ENCODE measurements around the gene NTRK2. TPM values are rescaled to one million over a fixed set of nuclear protein-coding genes. Genes with fewer than 3 reads are reported as not detected.

The NTRK2 gene
- total and polyA plus RNA-seq, 9 donors: 8.9 to 36.8 (median 20.3) TPM

- Histone ChIP-seq H3K9me3 (replicated peaks; ENCODE audit: control insufficient read depth, low read depth, low read length) (no peaks in the 10 kb centered on the region), H3K4me1 (ENCODE audit: control insufficient read depth, insufficient read depth, low read length) (no peaks in the 10 kb centered on the region), H3K27ac (ENCODE audit: low read length) (no peak overlapping the region), H3K36me3 (ENCODE audit: control insufficient read depth, insufficient read depth, low read length) (no peaks in the 10 kb centered on the region), H3K27me3 (ENCODE audit: control insufficient read depth, insufficient read depth, low read length) (no peaks in the 10 kb centered on the region), H3K4me3 (ENCODE audit: low read length) (no peak overlapping the region)
- peak; percentile 48 for DNase-seq
- WGBS (ENCODE audit: insufficient coverage): no CpG with 5 or more reads among the region's 1 CpG
Measured at GRCh38 chr9:84699984-84700383, 30.5 kb downstream of the NTRK2 start.

- DNase-seq: no peak
- Histone ChIP-seq H3K9me3 (replicated peaks; ENCODE audit: control insufficient read depth, low read depth, low read length) (no peaks in the 10 kb centered on the region), H3K4me1 (ENCODE audit: control insufficient read depth, insufficient read depth, low read length) (no peaks in the 10 kb centered on the region), H3K27me3 (ENCODE audit: control insufficient read depth, insufficient read depth, low read length) (peaks cover 3% of the 10 kb centered on the region), H3K4me3 (ENCODE audit: low read length) (no peak overlapping the region), H3K36me3 (ENCODE audit: control insufficient read depth, insufficient read depth, low read length) (no peaks in the 10 kb centered on the region), H3K27ac (ENCODE audit: low read length) (no peak overlapping the region)
- 98% methylated on average over 4 of the region's 6 CpGs for WGBS (ENCODE audit: insufficient coverage)
Measured at GRCh38 chr9:84701801-84702200, 32.3 kb downstream of the NTRK2 start.

- no peaks in the 10 kb centered on the region for H3K36me3 ChIP-seq (ENCODE audit: control insufficient read depth, insufficient read depth, low read length)
- H3K9me3 ChIP-seq (replicated peaks; ENCODE audit: control insufficient read depth, low read depth, low read length): no peaks in the 10 kb centered on the region
- peak; percentile 91 for DNase-seq
- WGBS (ENCODE audit: insufficient coverage): no CpG with 5 or more reads among the region's 1 CpG
- peaks cover 3% of the 10 kb centered on the region for H3K27me3 ChIP-seq (ENCODE audit: control insufficient read depth, insufficient read depth, low read length)
- H3K27ac ChIP-seq (ENCODE audit: low read length): peak overlapping the region; percentile 22
- H3K4me3 ChIP-seq (ENCODE audit: low read length): no peak overlapping the region
- no peaks in the 10 kb centered on the region for H3K4me1 ChIP-seq (ENCODE audit: control insufficient read depth, insufficient read depth, low read length)
Measured at GRCh38 chr9:84702471-84702870, 32.9 kb downstream of the NTRK2 start.

DNA sequence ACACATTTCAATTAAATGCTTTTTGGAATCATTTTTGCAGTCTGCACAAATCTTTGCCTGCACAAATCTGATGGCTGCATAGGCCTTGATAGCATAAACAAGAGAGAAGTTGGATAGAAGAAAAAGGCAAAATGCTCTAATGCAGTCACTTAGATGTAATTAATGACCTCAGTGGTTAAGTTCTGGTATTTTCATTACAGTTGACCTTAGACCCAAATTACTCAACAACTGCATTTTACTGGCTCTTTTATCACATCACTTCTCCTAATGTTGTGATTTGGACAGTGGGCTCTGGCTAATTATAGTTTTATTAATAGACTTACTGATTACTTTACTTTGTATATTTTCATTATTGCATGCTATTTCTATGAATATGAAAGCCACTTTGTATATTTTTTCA lies 34.3 kb downstream of the NTRK2 start:
- Histone ChIP-seq H3K9me3 (replicated peaks; ENCODE audit: control insufficient read depth, low read depth, low read length) (no peaks in the 10 kb centered on the region), H3K4me1 (ENCODE audit: control insufficient read depth, insufficient read depth, low read length) (no peaks in the 10 kb centered on the region), H3K4me3 (ENCODE audit: low read length) (no peak overlapping the region), H3K27ac (ENCODE audit: low read length) (no peak overlapping the region), H3K36me3 (ENCODE audit: control insufficient read depth, insufficient read depth, low read length) (no peaks in the 10 kb centered on the region), H3K27me3 (ENCODE audit: control insufficient read depth, insufficient read depth, low read length) (peaks cover 3% of the 10 kb centered on the region)
- no peak for DNase-seq

- 50% methylated on average over 4 of the region's 5 CpGs for WGBS (ENCODE audit: insufficient coverage)
- Histone ChIP-seq H3K9me3 (replicated peaks; ENCODE audit: control insufficient read depth, low read depth, low read length) (no peaks in the 10 kb centered on the region), H3K4me1 (ENCODE audit: control insufficient read depth, insufficient read depth, low read length) (no peaks in the 10 kb centered on the region), H3K4me3 (ENCODE audit: low read length) (no peak overlapping the region), H3K36me3 (ENCODE audit: control insufficient read depth, insufficient read depth, low read length) (no peaks in the 10 kb centered on the region), H3K27ac (ENCODE audit: low read length) (no peak overlapping the region), H3K27me3 (ENCODE audit: control insufficient read depth, insufficient read depth, low read length) (peaks cover 3% of the 10 kb centered on the region)
- DNase-seq: no peak
Measured at GRCh38 chr9:84705128-84705527, 35.6 kb downstream of the NTRK2 start.

DNA sequence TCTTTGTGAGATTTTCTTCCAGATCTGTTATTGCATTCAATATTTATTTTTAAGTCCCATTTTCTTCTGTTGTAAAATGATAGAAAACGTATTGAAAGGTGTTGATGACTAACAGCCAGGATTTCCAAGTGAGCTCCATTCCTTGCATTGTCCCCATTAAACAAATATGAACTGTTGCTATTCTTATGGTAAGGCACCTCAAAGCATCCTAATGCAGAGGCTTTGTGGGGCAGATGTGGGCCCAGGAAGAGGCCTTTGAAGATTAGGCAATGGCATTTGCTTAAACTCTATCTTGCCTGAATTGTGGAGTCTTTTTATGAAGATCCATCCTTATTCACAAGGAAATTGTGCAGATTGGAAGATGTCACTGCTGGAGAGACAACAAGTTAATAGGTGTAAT lies 38.9 kb downstream of the NTRK2 start:
- WGBS (ENCODE audit: insufficient coverage): no CpG with 5 or more reads among the region's 1 CpG
- peaks cover 3% of the 10 kb centered on the region for H3K27me3 ChIP-seq (ENCODE audit: control insufficient read depth, insufficient read depth, low read length)

GRCh38 chr9:84709056-84709455 lies 39.5 kb downstream of the NTRK2 start:
- WGBS (ENCODE audit: insufficient coverage): no CpG with 5 or more reads among the region's 1 CpG
- peaks cover 3% of the 10 kb centered on the region for H3K27me3 ChIP-seq (ENCODE audit: control insufficient read depth, insufficient read depth, low read length)
- H3K36me3 ChIP-seq (ENCODE audit: control insufficient read depth, insufficient read depth, low read length): no peaks in the 10 kb centered on the region
- no peaks in the 10 kb centered on the region for H3K4me1 ChIP-seq (ENCODE audit: control insufficient read depth, insufficient read depth, low read length)
- no peak overlapping the region for H3K27ac ChIP-seq (ENCODE audit: low read length)
- H3K4me3 ChIP-seq (ENCODE audit: low read length): no peak overlapping the region
- no peak for DNase-seq
- no peaks in the 10 kb centered on the region for H3K9me3 ChIP-seq (replicated peaks; ENCODE audit: control insufficient read depth, low read depth, low read length)

More for the DNA sequence above, 38.9 kb downstream of the NTRK2 start:
- Histone ChIP-seq H3K27ac (ENCODE audit: low read length) (no peak overlapping the region), H3K36me3 (ENCODE audit: control insufficient read depth, insufficient read depth, low read length) (no peaks in the 10 kb centered on the region), H3K4me1 (ENCODE audit: control insufficient read depth, insufficient read depth, low read length) (no peaks in the 10 kb centered on the region), H3K4me3 (ENCODE audit: low read length) (no peak overlapping the region), H3K9me3 (replicated peaks; ENCODE audit: control insufficient read depth, low read depth, low read length) (no peaks in the 10 kb centered on the region)
- DNase-seq: no peak

DNA sequence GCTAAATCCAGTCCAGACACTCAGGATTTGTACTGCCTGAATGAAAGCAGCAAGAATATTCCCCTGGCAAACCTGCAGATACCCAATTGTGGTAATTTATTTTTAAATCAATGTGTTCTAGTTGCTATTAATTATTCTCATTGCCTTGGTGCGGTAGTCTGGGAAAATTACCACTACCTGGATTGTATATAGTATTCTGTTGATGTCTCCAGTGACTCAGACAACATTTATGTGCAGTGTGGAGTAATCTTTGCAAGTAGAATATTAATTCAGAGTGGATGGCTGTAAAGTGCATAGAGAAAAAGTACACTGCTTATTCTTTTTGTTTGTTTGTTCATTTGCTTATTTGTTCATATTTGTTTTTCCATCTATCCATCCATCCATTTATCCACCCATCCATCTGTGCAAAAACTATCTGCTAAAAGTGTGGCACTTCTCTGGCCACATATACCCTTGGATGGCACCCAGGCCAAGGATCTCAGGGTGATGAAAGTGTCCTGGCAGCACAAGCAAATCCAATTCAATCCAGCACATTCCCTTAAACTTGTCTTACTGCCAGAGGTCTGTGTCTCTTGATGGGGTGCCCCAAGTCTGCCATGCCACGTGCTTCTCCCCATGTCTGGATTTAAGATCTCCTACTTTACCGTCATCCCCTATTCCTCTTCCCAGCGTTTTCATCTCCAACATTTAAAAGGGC lies 41.3 kb downstream of the NTRK2 start:
- DNase-seq: no peak
- H3K27me3 ChIP-seq (ENCODE audit: control insufficient read depth, insufficient read depth, low read length): no peaks in the 10 kb centered on the region

DNA sequence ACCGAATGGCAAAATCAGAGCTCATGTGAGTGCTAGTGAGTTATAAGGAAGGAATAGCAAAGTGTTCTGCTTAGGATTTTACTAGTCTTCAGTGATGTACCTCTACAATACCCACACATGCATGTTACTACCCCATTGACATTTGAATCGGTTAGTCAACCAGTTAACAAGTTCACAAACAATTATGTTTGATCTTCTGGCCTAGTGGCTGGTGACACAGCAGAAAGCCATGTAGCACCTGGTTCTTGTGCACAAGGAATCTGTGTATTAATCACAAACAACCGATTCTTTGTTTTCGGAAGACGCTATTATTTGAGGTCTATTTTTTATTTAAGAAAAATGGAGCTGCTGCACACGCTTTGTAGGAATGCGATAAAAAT lies 41.9 kb downstream of the NTRK2 start:
- no peaks in the 10 kb centered on the region for H3K36me3 ChIP-seq (ENCODE audit: control insufficient read depth, insufficient read depth, low read length)
- no peak overlapping the region for H3K27ac ChIP-seq (ENCODE audit: low read length)
- H3K9me3 ChIP-seq (replicated peaks; ENCODE audit: control insufficient read depth, low read depth, low read length): no peaks in the 10 kb centered on the region
- no peak for DNase-seq
- no peaks in the 10 kb centered on the region for H3K27me3 ChIP-seq (ENCODE audit: control insufficient read depth, insufficient read depth, low read length)
- no peak overlapping the region for H3K4me3 ChIP-seq (ENCODE audit: low read length)
- H3K4me1 ChIP-seq (ENCODE audit: control insufficient read depth, insufficient read depth, low read length): no peaks in the 10 kb centered on the region
- WGBS (ENCODE audit: insufficient coverage): 100% methylated on average over 2 of the region's 7 CpGs

More for the DNA sequence above, 41.3 kb downstream of the NTRK2 start:
- H3K4me3 ChIP-seq (ENCODE audit: low read length): no peak overlapping the region
- H3K27ac ChIP-seq (ENCODE audit: low read length): no peak overlapping the region
- WGBS (ENCODE audit: insufficient coverage): 67% methylated on average over 1 of the region's 4 CpGs
- H3K9me3 ChIP-seq (replicated peaks; ENCODE audit: control insufficient read depth, low read depth, low read length): no peaks in the 10 kb centered on the region
- H3K36me3 ChIP-seq (ENCODE audit: control insufficient read depth, insufficient read depth, low read length): no peaks in the 10 kb centered on the region
- no peaks in the 10 kb centered on the region for H3K4me1 ChIP-seq (ENCODE audit: control insufficient read depth, insufficient read depth, low read length)

DNA sequence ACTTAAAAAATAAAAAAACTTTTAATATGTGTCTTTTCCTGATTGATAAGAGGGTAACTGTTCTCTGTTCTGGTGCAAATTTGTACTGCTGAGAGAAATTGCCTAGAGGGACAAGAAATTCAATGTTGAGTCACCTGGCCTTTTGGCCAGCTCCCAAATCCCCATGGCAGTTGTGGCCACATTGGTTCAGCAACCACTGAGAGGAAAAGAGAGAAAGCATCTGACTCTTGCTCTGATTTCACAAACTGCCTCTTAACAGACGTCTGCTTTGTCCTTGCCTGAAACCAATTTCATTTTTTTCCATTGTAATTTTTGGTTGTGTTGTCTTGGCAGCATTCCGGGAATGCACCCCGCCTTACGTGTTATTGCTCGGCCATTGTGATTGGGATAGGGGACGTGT lies 42.4 kb downstream of the NTRK2 start:
- Histone ChIP-seq H3K9me3 (replicated peaks; ENCODE audit: control insufficient read depth, low read depth, low read length) (no peaks in the 10 kb centered on the region), H3K4me3 (ENCODE audit: low read length) (no peak overlapping the region), H3K27ac (ENCODE audit: low read length) (no peak overlapping the region), H3K4me1 (ENCODE audit: control insufficient read depth, insufficient read depth, low read length) (no peaks in the 10 kb centered on the region), H3K27me3 (ENCODE audit: control insufficient read depth, insufficient read depth, low read length) (no peaks in the 10 kb centered on the region), H3K36me3 (ENCODE audit: control insufficient read depth, insufficient read depth, low read length) (no peaks in the 10 kb centered on the region)
- no CpG with 5 or more reads among the region's 6 CpGs for WGBS (ENCODE audit: insufficient coverage)
- DNase-seq: no peak

DNA sequence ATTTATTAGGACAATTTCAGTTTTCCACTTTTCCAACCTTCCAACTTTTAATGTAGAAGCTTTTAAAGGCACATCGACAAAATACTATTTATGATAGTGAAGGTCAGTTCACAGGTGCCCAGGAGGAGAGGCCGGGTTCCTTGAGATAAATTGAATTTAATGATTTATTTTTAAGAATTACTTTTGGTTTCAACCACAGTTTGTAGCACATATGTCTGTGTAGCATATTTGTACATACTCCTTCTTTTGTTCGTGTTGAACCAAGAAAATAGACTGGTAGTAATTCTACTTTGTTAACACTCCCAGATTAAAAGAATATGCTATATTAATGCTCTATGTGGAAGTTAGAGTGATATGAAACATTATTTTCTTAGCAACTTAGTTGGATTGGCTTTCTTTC lies 46.7 kb downstream of the NTRK2 start:
- no CpG with 5 or more reads among the region's 3 CpGs for WGBS (ENCODE audit: insufficient coverage)
- H3K27me3 ChIP-seq (ENCODE audit: control insufficient read depth, insufficient read depth, low read length): no peaks in the 10 kb centered on the region
- no peaks in the 10 kb centered on the region for H3K4me1 ChIP-seq (ENCODE audit: control insufficient read depth, insufficient read depth, low read length)
- no peaks in the 10 kb centered on the region for H3K36me3 ChIP-seq (ENCODE audit: control insufficient read depth, insufficient read depth, low read length)
- H3K27ac ChIP-seq (ENCODE audit: low read length): no peak overlapping the region
- no peak overlapping the region for H3K4me3 ChIP-seq (ENCODE audit: low read length)
- H3K9me3 ChIP-seq (replicated peaks; ENCODE audit: control insufficient read depth, low read depth, low read length): no peaks in the 10 kb centered on the region
- no peak for DNase-seq
